Kidney epithelial cell (primary cell): Measurements from ENCODE around the gene TEX28. TPM values are rescaled to one million over a fixed set of nuclear protein-coding genes. Genes with fewer than 3 reads are reported as not detected.
"Not testable (repeated sequence)": the region's sequence is repeated elsewhere in the genome, so short reads cannot be mapped to it uniquely, and the experiment has no call there.

ENCODE experiments used
- DNase-seq: peaks from one replicate; pipeline ENCODE4 v3.0.0-alpha.2; 2010; ENCODE audit warnings: low read depth
- H3K27me3 ChIP-seq: 2 replicates; pipeline ENCODE4 v1.6.0; 2011; ENCODE audit warnings: low read length; ENCODE audit not compliant: control insufficient read depth, insufficient read depth
- H3K36me3 ChIP-seq: 2 replicates; pipeline ENCODE4 v1.5.1; 2011; ENCODE audit warnings: low read length; ENCODE audit not compliant: control insufficient read depth, insufficient read depth
- H3K4me3 ChIP-seq: 2 replicates; pipeline ENCODE4 v1.5.1; 2011; ENCODE audit warnings: low read depth, mild to moderate bottlenecking, control low read depth, low read length
- total RNA-seq: library from RNA; depleted of rRNA; stranded (reverse); fragments of >200 nt; gene quantifications from 2 replicates; pipeline ENCODE4 v1.2.3, GENCODE V29; 2015
- TF ChIP-seq, protein P1 (sequence below): IDR thresholded peaks from 2 replicates; pipeline ENCODE4 v1.5.1; 2011; ENCODE audit warnings: mild to moderate bottlenecking, moderate library complexity, low read length, control low read depth, inconsistent platforms; ENCODE audit not compliant: insufficient read depth, poor library complexity, severe bottlenecking

The TEX28 gene
- total RNA-seq, 1 donor from 2014 or later: not detected

DNA sequence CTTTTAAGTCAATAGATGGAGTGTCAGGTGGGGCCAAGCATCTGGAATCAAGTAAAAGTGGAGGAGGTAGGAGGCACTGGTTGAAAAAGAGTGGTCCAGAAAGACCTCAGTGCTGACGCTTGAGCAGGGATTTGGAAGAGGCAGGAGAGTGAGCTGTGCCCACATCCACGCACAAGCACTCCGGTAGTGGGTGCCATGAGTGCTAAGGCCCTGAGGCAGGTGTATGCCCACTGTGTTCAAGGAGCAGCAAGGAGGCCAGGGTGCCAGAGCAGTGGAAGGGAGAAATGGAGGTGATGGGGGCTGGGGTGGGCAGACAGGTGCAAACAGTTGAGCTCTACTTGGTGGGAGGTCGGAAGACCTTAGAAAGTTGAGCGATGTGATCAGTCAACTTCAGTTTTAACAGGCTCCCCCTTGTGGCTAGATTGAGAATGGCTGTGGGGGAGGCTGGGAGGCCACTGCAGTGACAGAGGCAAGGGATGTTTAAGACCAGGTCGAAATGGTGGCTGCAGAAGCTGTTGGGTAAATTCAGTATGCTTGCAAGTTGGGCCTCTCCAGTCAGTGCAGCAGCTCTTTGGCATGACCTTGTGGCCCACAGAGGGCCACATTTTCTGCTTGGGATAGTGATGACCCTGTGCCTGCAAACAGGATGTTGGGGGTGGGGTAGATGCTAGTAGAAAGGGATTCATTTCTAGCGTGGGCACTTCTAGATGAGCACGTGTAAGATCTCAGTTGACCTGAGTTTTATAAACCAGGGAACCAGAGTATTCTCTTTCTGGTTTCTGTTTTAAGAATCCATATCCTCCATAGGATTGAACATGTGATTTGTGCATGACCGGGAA, 13.4 kb upstream of the TEX28 start:
- TF ChIP-seq, protein P1, sequence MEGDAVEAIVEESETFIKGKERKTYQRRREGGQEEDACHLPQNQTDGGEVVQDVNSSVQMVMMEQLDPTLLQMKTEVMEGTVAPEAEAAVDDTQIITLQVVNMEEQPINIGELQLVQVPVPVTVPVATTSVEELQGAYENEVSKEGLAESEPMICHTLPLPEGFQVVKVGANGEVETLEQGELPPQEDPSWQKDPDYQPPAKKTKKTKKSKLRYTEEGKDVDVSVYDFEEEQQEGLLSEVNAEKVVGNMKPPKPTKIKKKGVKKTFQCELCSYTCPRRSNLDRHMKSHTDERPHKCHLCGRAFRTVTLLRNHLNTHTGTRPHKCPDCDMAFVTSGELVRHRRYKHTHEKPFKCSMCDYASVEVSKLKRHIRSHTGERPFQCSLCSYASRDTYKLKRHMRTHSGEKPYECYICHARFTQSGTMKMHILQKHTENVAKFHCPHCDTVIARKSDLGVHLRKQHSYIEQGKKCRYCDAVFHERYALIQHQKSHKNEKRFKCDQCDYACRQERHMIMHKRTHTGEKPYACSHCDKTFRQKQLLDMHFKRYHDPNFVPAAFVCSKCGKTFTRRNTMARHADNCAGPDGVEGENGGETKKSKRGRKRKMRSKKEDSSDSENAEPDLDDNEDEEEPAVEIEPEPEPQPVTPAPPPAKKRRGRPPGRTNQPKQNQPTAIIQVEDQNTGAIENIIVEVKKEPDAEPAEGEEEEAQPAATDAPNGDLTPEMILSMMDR: peak; percentile 55
- H3K4me3 ChIP-seq: no peak overlapping the region
- no peaks in the 10 kb centered on the region for H3K27me3 ChIP-seq
- H3K36me3 ChIP-seq: no peaks in the 10 kb centered on the region
- no peak for DNase-seq

DNA sequence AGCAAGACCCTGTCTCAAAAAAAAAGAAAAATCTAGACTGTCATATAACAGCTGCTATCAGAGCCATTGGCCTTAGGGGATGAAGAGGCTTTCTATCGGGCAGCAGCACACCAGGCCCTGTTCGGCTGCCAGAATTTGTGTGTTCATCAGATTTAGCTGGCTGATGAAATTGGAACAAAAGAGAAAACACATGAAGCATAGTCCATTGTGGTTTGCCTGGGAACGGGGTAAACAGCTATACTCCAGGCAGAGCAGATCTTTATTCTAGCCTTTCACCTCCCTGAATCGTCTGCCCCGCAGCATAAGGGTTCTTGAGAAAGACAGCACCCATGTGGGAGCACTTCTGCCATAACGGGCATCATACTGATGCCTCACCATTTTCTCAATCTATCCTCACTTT, 12.3 kb upstream of the TEX28 start:
- DNase-seq: no peak

DNA sequence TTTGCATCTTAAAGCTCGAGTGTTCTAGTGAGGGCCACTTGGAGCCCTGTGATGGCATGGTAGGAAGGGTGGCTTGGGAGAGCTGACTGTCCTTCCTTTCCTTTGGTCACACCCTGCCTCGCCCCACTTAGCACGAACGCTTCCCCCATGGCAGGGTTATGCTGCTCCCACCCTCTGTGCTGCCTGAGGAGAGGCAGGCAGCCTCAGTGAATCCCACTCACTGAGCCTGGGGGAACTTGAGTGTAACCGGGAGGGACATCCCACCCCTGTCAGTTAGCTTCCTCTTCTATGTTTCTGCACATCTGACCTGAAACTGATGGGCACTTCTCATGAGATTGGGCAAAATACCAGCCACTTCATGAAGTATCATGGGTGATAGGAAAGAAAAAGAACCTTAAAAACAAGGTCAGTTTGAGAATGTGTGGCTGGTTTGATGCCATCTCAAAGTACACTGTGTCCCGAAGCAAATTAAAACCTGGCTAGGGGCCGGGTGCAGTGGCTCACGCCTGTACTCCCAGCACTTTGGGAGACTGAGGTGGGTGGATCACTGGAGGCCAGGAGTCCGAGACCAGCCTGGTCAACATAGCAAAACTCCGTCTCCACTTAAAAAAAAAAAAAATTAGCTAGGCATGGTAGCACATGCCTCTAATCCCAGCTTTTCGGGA, 10.7 kb upstream of the TEX28 start:
- no peaks in the 10 kb centered on the region for H3K36me3 ChIP-seq
- H3K4me3 ChIP-seq: no peak overlapping the region
- TF ChIP-seq, protein P1: no peak
- peaks cover 2% of the 10 kb centered on the region for H3K27me3 ChIP-seq
- DNase-seq: no peak

More for the DNA sequence above, 12.3 kb upstream of the TEX28 start:
- H3K4me3 ChIP-seq: no peak overlapping the region
- TF ChIP-seq, protein P1: no peak
- no peaks in the 10 kb centered on the region for H3K36me3 ChIP-seq
- H3K27me3 ChIP-seq: peaks cover 2% of the 10 kb centered on the region

DNA sequence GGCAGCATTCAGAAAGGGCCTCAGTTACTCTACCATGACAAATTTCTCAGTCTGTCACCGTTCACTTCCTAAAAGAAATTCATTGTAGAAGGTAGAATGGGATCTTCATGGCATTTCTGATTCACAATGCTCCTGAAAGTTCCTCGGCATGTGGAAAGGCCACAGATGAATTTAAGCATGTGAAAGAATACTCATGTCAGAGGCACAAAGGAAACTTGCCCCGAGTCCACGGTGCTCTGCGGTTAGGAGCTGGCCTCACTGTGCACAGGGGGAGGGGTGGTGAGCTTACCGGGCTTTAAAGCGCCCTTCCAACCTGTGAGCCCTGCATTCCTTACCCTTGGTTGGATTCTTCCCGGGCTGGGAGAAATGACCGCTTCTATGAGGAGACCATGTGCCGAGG, 9.9 kb upstream of the TEX28 start:
- no peaks in the 10 kb centered on the region for H3K36me3 ChIP-seq
- DNase-seq: no peak
- TF ChIP-seq, protein P1: no peak
- H3K4me3 ChIP-seq: no peak overlapping the region
- peaks cover 2% of the 10 kb centered on the region for H3K27me3 ChIP-seq

DNA sequence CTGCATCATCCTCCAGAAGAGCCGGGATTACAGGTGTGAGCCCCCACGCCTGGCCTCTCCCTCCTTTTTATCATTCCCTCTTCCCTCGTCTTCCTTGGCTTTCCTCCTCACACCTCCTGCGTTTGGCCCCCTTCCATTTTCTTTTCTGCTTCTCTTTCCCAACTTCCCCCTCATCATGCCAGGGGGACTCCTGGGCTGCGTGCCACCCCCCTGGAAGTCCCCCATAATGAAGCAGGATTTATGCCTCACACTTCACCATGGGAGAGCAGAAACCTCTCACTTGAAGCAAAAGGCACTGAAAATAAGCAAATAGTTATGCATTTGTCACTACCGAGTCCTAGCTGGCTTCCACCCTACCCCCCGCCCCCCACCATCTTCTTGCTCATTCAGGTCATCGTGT, 8.6 kb upstream of the TEX28 start:
- no peaks in the 10 kb centered on the region for H3K36me3 ChIP-seq
- peaks cover 2% of the 10 kb centered on the region for H3K27me3 ChIP-seq
- DNase-seq: no peak
- no peak overlapping the region for H3K4me3 ChIP-seq
- TF ChIP-seq, protein P1: no peak

DNA sequence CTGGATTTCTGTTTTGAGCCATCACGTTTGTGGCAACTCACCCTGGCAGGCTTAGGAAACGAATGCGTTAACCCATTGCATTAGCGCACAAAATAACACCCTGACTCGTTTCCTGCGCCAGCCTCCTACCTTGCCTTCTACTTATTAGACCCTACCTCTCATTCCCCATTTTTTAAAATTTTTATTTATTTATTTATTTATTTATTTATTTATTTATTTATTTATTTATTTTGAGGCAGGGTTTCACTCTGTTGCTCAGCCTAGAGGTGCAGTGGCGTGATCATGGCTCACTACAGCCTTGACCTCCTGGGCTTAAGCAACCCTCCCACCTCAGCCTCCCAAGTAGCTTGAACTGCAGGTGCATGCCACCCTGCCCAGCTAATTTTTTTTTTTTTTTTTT, 8.1 kb upstream of the TEX28 start:
- H3K27me3 ChIP-seq, H3K4me3 ChIP-seq, H3K36me3 ChIP-seq, DNase-seq: not testable (repeated sequence)
